GM18951 (cell line): ENCODE results near the gene SSNA1.
A peak's percentile ranks its signal among the peaks of the same experiment; 100 is the strongest.

Experiments
- POLR2A ChIP-seq: IDR thresholded peaks from 4 replicates; pipeline ENCODE4 v1.6.1; 2011; ENCODE audit warnings: mild to moderate bottlenecking; ENCODE audit not compliant: insufficient read length, insufficient read depth; ENCODE audit errors: extremely low read depth
- in situ Hi-C: fragments of 300-500 bp; cut with MboI; formaldehyde crosslinking; loops from one replicate; pipeline ENCODE4 v1.12.0; 2022; ENCODE audit warnings: low sequenced_read_pairs, mixed read lengths, inconsistent platforms; ENCODE audit not compliant: unreplicated experiment

Gene SSNA1

GRCh38 chr9:137148242-137148641 is 40.2 kb upstream of the SSNA1 start:
- no peak for TF ChIP-seq POLR2A
- in situ Hi-C loops: no loop called here

- in situ Hi-C loops: no loop called here
- no peak for TF ChIP-seq POLR2A
These were observed 39.8 kb upstream of the SSNA1 start for GRCh38 chr9:137148661-137149060.

DNA sequence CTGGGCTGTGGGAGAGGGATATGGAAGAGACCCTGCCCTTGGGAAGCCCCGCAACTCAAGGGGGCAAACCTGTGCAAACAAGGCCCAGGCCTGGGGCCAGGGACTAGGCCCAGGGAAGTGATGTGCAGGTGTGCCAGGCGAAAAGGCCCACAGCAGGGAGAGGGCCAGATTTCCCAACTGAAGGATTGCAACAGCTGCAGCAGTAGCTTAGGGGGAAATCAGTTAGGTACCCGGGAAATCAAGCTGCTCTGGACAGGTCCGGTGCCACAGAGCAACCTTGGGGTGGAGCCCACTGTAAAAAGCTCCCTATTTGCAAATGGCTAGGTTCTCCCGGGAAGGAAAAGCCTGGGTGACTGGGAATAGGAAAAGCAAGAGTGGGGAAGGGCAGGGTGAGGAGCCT is 39.1 kb upstream of the SSNA1 start:
- no peak for TF ChIP-seq POLR2A
- in situ Hi-C loops: no loop called here

DNA sequence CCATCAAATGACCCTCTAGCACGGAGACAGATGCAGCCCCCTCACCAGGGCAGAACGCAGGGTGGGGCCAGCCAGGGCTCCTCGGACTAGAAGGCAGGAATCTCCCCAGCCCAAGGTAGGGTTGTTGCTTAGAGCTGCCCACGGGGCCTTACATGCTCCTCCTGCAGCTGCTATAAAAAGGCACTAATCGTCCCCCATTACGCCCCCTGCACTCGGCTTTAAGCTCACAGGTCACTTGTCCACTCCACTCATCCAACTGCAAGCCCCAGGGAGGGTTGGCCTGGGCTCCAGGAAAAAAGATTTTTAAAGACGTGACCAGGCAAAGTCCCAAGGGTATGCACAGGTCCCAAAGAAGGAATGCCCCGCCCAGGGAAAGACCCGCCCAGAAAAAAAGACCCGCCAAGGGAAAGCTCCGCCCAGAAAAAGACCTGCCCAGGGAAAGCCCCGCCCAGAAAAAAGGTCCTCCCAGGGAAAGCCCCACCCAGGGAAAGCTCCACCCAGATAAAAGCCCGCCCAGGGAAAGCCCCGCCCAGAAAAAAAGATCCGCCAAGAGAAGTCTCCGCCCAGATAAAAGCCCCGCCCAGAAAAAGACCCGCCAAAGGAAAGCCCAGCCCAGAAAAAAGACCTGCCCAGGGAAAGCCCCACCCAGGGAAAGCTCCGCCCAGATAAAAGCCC is 38.4 kb upstream of the SSNA1 start:
- in situ Hi-C loops: no loop called here
- TF ChIP-seq POLR2A: no peak

DNA sequence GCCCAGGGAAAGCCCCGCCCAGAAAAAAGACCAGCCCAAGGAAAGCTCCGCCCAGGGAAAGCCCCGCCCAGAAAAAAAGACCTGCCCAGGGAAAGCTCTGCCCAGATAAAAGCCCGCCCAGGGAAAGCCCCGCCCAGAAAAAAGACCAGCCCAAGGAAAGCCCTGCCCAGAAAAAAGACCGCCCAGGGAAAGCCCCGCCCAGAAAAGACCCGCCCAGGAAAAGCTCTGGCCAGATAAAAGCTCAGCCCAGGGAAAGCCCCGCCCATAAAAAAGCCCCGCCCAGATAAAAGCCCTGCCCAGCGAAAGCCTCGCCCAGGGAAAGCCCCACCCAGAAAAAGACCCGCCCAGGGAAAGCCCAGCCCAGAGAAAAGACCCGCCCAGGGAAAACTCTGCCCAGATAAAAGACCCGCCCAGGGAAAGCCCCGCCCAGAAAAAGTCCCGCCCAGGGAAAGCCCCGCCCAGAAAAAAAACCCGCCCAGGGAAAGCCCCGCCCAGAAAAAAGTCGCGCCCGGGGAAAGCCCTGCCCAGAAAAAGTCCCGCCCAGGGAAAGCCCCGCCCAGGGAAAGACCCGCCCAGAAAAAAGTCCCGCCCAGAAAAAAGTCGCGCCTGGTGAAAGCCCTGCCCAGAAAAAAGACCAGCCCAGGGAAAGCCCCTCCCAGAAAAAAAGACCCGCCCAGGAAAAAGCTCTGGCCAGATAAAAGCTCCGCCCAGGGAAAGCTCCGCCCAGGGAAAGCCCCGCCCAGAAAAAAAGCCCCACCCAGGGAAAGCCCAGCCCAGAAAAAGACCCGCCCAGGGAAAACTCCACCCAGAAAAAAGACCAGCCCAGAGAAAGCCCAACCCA is 37.6 kb upstream of the SSNA1 start:
- in situ Hi-C loops: no loop called here
- TF ChIP-seq POLR2A: no peak

DNA sequence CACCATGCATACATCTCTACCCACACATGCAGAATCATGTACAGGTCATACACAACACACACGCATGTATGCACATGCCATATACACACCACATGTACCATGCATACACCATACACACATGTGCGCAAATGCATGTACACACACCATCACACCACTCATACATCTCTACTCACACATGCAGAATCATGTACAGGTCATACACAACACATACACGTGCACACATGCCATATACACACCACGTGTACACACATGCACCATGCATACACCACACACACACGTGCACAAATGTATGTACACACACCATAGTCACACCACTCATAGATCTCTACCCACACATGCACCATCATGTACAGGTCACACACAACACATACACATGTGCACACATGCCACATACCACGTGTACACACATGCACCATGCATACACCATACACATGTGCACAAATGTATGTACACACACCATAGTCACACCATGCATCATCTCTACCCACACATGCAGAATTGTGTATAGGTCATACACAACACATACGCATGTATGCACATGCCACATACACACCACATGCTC is 35.6 kb upstream of the SSNA1 start:
- TF ChIP-seq POLR2A: no peak
- in situ Hi-C loops: no loop called here

GRCh38 chr9:137156567-137157375 is 31.7 kb upstream of the SSNA1 start:
- TF ChIP-seq POLR2A: peak; percentile 37
- in situ Hi-C loops: no loop called here

- TF ChIP-seq POLR2A: no peak
- in situ Hi-C loops: no loop called here
These were observed 30.7 kb upstream of the SSNA1 start for GRCh38 chr9:137157618-137158415.

DNA sequence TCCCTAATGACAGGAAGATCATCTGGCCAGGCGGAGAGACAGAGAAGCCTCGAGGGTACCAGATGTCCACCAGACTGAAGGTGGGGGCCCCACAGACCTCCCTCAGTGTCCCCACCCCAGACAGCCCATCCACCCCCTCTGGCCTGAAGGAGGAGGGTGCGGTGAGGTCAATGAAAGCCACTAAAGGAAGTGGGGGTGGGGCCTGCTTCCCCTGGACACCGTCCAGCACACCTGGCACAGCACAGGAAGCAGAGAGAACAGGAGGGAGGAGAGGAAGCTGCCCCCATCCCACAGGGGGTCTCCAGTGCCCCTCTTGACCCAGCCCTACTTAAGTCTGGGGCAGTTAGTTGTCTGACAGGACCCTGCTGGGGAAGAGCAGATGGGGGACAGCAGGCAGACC is 29.9 kb upstream of the SSNA1 start:
- no peak for TF ChIP-seq POLR2A
- in situ Hi-C loops: no loop called here

GRCh38 chr9:137159105-137160053 is 29.1 kb upstream of the SSNA1 start:
- in situ Hi-C loops: no loop called here
- no peak for TF ChIP-seq POLR2A

DNA sequence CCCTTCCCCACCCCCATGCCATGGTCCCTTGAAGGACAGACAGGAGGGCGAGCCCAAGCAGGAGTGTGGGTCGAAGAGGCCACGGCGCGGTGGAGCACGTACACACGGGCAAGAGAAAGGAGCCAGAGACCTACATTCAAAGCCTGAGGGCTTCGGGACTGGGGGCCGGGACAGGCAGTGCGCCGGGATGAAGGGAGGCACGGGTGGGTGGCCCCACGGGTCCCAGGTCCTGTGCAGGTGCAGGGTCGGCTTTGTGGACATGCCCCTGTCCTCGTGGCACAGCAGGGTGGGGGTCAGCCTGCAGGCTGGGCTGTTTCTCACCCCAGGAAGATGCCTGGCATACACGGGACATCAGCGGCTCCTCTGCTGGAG is 28.4 kb upstream of the SSNA1 start:
- no peak for TF ChIP-seq POLR2A
- in situ Hi-C loops: no loop called here
